D721Med (cell line): ENCODE data around the gene NUP93.

Source experiments
- DNase-seq: peaks from one replicate; pipeline ENCODE4 v3.0.0; 2011; ENCODE audit warnings: low spot score; ENCODE audit not compliant: insufficient read length
- FAIRE-seq: peaks from 2 replicates; lab custom pipeline; 2011; peaks lifted over from hg19 to GRCh38; lab: Jason Lieb, UNC
- TF ChIP-seq, protein P1 (sequence below): IDR thresholded peaks from 2 replicates; pipeline ENCODE4 v1.5.1; 2012; ENCODE audit warnings: mild to moderate bottlenecking, control low read depth; ENCODE audit not compliant: insufficient read depth; ENCODE audit errors: missing control alignments

NUP93 gene

DNA sequence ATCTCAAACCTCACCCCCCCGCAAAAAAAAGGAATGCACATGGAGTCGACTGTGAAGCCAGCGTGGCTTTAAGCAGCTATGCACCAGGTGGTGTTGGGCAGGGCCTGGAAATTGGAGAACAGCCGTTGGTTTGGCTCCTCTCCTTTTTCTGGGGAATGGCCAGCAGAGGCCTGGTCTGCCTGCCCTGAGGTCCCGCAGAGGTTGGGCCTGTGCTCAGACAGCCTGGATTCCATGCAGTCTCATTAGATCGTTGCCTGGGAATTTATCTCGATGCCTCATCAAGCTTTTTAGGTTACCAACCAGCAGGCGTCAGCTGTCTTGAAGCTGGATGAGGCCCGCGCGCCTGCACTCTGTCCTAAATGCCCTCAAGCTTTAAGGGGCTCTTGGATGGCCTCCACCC is 144.9 kb downstream of the NUP93 start:
- no peak for DNase-seq

DNA sequence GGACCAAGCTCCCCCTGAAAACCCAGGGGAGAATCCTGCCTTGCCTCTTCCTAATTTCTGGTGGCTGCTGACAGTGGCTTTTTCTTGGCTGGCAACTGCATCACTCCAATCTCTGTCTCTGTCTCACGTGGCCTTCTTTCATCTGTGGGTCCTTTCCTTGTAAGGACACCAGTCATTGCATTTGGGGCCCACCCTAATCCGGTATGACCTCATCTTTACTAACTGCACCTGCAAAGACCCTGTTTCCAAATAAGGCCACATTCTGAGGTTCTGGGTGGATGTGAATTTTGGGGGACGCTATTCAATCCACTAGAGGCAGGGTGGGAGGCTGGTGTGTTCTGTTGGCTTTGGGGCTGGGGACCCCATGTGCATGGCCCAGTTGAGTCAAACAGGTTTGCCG is 146.1 kb downstream of the NUP93 start:
- DNase-seq (no peak), FAIRE-seq (no peak)

More for the DNA sequence above, 144.9 kb downstream of the NUP93 start:
- no peak for FAIRE-seq
- TF ChIP-seq, protein P1, sequence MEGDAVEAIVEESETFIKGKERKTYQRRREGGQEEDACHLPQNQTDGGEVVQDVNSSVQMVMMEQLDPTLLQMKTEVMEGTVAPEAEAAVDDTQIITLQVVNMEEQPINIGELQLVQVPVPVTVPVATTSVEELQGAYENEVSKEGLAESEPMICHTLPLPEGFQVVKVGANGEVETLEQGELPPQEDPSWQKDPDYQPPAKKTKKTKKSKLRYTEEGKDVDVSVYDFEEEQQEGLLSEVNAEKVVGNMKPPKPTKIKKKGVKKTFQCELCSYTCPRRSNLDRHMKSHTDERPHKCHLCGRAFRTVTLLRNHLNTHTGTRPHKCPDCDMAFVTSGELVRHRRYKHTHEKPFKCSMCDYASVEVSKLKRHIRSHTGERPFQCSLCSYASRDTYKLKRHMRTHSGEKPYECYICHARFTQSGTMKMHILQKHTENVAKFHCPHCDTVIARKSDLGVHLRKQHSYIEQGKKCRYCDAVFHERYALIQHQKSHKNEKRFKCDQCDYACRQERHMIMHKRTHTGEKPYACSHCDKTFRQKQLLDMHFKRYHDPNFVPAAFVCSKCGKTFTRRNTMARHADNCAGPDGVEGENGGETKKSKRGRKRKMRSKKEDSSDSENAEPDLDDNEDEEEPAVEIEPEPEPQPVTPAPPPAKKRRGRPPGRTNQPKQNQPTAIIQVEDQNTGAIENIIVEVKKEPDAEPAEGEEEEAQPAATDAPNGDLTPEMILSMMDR: no peak

GRCh38 chr16:56877486-56878182 is 147.7 kb downstream of the NUP93 start:
- DNase-seq (no peak), FAIRE-seq (no peak)
- TF ChIP-seq, protein P1: no peak

More for the DNA sequence above, 146.1 kb downstream of the NUP93 start:
- TF ChIP-seq, protein P1: no peak

DNA sequence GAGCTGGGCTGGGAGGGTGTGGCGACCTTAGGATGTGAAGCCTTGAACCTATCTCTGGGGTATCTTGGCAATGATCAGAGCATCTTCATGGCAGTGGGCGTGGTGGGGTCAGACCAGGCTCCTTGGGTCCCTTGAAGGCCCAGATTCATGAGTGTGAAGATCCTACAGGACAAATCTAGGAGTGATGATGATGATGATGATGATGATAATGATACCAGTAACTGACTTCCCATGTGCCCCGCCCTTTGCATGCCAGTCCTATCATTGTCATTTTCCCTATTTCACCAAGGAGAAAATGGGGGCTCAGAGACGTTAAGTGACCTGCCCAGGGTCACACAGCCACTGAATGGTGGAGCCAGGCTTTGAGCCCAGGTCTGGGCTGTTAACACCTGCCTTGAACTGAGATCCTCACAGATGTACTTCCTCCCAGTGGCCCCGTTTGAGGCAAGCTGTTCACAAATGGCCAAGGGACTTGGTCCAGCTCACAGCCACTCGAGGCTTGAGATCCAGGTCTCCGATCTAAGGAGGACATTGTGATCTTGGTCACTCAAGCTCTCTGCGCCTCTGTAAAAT is 148.4 kb downstream of the NUP93 start:
- no peak for FAIRE-seq
- TF ChIP-seq, protein P1: no peak
- DNase-seq: no peak

- no peak for FAIRE-seq
- DNase-seq: no peak
- TF ChIP-seq, protein P1: no peak
These were observed 149.3 kb downstream of the NUP93 start for GRCh38 chr16:56879276-56879675.

DNA sequence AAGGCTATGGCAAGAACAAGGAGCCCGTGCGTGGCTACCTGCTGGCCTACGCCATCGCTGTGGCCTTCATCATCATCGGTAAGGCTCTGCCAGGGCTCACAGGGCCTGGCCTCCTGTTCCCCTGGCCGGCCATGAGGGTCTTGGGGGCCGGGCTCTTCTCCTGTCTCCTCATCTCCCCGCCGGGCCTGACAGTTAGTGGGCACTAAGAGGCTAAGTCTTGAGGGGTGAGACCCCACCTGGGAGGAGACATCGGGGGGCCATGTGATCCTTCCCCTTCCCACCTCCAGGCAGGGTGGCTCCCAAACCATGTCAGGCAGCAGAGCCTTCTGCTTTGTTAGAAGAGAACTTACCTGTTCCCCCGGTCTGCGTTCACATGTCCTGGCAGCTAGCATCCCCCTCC is 150.2 kb downstream of the NUP93 start:
- TF ChIP-seq, protein P1: no peak
- FAIRE-seq (no peak), DNase-seq (no peak)

- DNase-seq: no peak
- FAIRE-seq: no peak
- TF ChIP-seq, protein P1: no peak
These were observed 150.8 kb downstream of the NUP93 start for GRCh38 chr16:56880685-56881084.
